Liver (tissue), 9 donors: ENCODE measurements around the gene TAS2R41. TPM values are rescaled to one million over a fixed set of nuclear protein-coding genes. Genes with fewer than 3 reads are reported as not detected.

Experiments used
- DNase-seq: peaks from one replicate; pipeline ENCODE4 v3.0.0-alpha.2; 2017; ENCODE audit warnings: low spot score
- H3K27ac ChIP-seq, 2 donors: one replicate each; pipeline ENCODE4 v1.7.0; 2013; ENCODE audit warnings: inconsistent platforms in 2 of 2, low read length in 2 of 2, control low read depth in 1 of 2, low read depth in 1 of 2, mild to moderate bottlenecking in 1 of 2
- H3K27me3 ChIP-seq, 4 donors: one replicate each; pipeline versions ENCODE4 v1.6.1 to v1.7.0; 2013; ENCODE audit warnings: low read length in 3 of 4, inconsistent platforms in 1 of 4, mild to moderate bottlenecking in 1 of 4, moderate library complexity in 1 of 4; ENCODE audit not compliant: control insufficient read depth in 4 of 4, insufficient read depth in 4 of 4
- H3K36me3 ChIP-seq, 4 donors: one replicate each; pipeline versions ENCODE4 v1.6.1 to v1.7.0; 2013; ENCODE audit warnings: low read length in 3 of 4, mild to moderate bottlenecking in 3 of 4, low read depth in 1 of 4, moderate library complexity in 1 of 4; ENCODE audit not compliant: control insufficient read depth in 4 of 4, insufficient read depth in 3 of 4
- H3K4me1 ChIP-seq, 4 donors: one replicate each; pipeline versions ENCODE4 v1.6.1 to v1.7.0; 2013; ENCODE audit warnings: low read length in 3 of 4, mild to moderate bottlenecking in 3 of 4, moderate library complexity in 1 of 4; ENCODE audit not compliant: control insufficient read depth in 4 of 4, insufficient read depth in 4 of 4
- H3K4me3 ChIP-seq, 3 donors: one replicate each; pipeline versions ENCODE4 v1.6.1 to v1.7.0; 2013; ENCODE audit warnings: low read length in 3 of 3, control low read depth in 1 of 3, low read depth in 1 of 3, mild to moderate bottlenecking in 1 of 3
- H3K9ac ChIP-seq, 2 donors: one replicate each; pipeline ENCODE4 v1.7.0; 2013; ENCODE audit warnings: low read length in 2 of 2, mild to moderate bottlenecking in 2 of 2, moderate library complexity in 2 of 2, control low read depth in 1 of 2, low read depth in 1 of 2
- H3K9me3 ChIP-seq, 4 donors: one replicate each; pipeline versions ENCODE4 v1.6.1 to v1.7.0; 2013; ENCODE audit warnings: low read length in 3 of 4; ENCODE audit not compliant: control insufficient read depth in 4 of 4
- ATF3 ChIP-seq: IDR thresholded peaks from 2 replicates; pipeline ENCODE4 v1.6.1; 2016; ENCODE audit warnings: antibody characterized with exemption
- CTCF ChIP-seq: fragments of 150-350 bp; IDR thresholded peaks from 2 replicates; pipeline ENCODE4 v1.5.1; 2017; ENCODE audit warnings: improper control_type of control experiment, low read depth, low read length; ENCODE audit not compliant: missing input control
- EGR1 ChIP-seq, 2 donors: IDR thresholded peaks; 2 replicates each; pipeline ENCODE4 v1.6.1; 2016 to 2018; ENCODE audit warnings: antibody characterized with exemption in 2 of 2, low read depth in 2 of 2
- FOXA1 ChIP-seq: IDR thresholded peaks from 2 replicates; pipeline ENCODE4 v1.6.1; 2016; ENCODE audit warnings: antibody characterized with exemption
- FOXA2 ChIP-seq: IDR thresholded peaks from 2 replicates; pipeline ENCODE4 v1.6.1; 2016; ENCODE audit warnings: antibody characterized with exemption
- GABPA ChIP-seq, 2 donors: IDR thresholded peaks in 1 of 2; conservative IDR thresholded peaks in 1 of 2; 2 replicates each; pipeline ENCODE4 v1.6.1; 2016; ENCODE audit warnings: antibody characterized with exemption in 2 of 2, mild to moderate bottlenecking in 1 of 2, moderate library complexity in 1 of 2
- HNF4G ChIP-seq: IDR thresholded peaks from 2 replicates; pipeline ENCODE4 v1.6.1; 2016; ENCODE audit warnings: antibody characterized with exemption
- JUND ChIP-seq, 2 donors: IDR thresholded peaks; 2 replicates each; pipeline ENCODE4 v1.6.1; 2016; ENCODE audit warnings: antibody characterized with exemption in 2 of 2
- MAX ChIP-seq: IDR thresholded peaks from 2 replicates; pipeline ENCODE4 v1.6.1; 2016; ENCODE audit warnings: antibody characterized with exemption
- NR2F2 ChIP-seq: IDR thresholded peaks from 2 replicates; pipeline ENCODE4 v1.6.1; 2016; ENCODE audit warnings: antibody characterized with exemption
- RAD21 ChIP-seq, 2 donors: IDR thresholded peaks; 2 replicates each; pipeline ENCODE4 v1.6.1; 2016; ENCODE audit warnings: antibody characterized with exemption in 2 of 2, mild to moderate bottlenecking in 2 of 2
- REST ChIP-seq: IDR thresholded peaks from 2 replicates; pipeline ENCODE4 v1.6.1; 2016; ENCODE audit warnings: antibody characterized with exemption, mild to moderate bottlenecking
- RXRA ChIP-seq, 2 donors: IDR thresholded peaks; 2 replicates each; pipeline ENCODE4 v1.6.1; 2017 to 2018; ENCODE audit warnings: antibody characterized with exemption in 2 of 2, mild to moderate bottlenecking in 1 of 2
- SP1 ChIP-seq: IDR thresholded peaks from 2 replicates; pipeline ENCODE4 v1.6.1; 2018; ENCODE audit warnings: antibody characterized with exemption, mild to moderate bottlenecking
- YY1 ChIP-seq: IDR thresholded peaks from 2 replicates; pipeline ENCODE4 v1.6.1; 2016; ENCODE audit warnings: antibody characterized with exemption, mild to moderate bottlenecking
- WGBS: extraction: QIAGEN DNeasy Blood & Tissue Kit; methylation state at CpG from one replicate; pipeline ENCODE4 v1.1.7; 2013; 5-methylcytosine and 5-hydroxymethylcytosine counted together
- polyA plus RNA-seq, 2 donors: library from polyadenylated mRNA; stranded (reverse) in 1 of 2; unstranded in 1 of 2; fragments of 200-250 nt in 1 of 2; fragments of >200 nt in 1 of 2; fragmentation: Nextera tagmentation in 1 of 2; extraction: Ambion mirVana in 1 of 2; gene quantifications; one replicate each; pipeline versions ENCODE4 v1.2.1 to v1.2.3, GENCODE V29; 2013 to 2015
- total RNA-seq, 2 donors: library from RNA; depleted of rRNA; stranded (reverse); fragments of >200 nt; gene quantifications; one replicate each; pipeline ENCODE4 v1.2.3, GENCODE V29; 2014
- TF ChIP-seq, protein P1 (sequence below): IDR thresholded peaks from 2 replicates; pipeline ENCODE4 v1.6.1; 2016; ENCODE audit warnings: antibody characterized with exemption
- donor health status: healthy.
- donor health status: healthy.
- donor health status: healthy.
- donor health status: healthy.
- donor health status: healthy.

The TAS2R41 gene
- total and polyA plus RNA-seq, 4 donors: 0.25 TPM; not detected in 3

DNA sequence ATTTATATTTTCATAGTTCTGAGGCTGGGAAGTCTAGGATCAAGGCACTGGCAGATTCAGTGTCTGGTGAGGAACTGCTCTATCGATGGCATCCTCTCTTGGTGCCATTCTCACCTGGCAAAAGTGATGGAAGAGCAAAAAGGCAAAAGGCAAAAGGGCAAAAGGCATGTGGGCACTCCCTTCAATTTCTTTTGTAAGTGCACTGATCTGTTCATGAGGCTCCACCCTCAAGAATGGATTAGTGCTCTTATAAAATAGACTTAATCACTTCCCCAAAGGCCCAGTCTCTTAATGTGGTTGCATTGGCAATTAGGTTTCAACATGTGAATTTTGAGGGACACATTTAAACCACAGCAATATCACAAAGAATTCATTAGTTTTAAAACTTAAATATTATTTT, 18.3 kb upstream of the TAS2R41 start:
- H3K27me3 ChIP-seq: no peaks in the 10 kb centered on the region
- H3K4me3 ChIP-seq: no peak overlapping the region
- no peaks in the 10 kb centered on the region for H3K4me1 ChIP-seq
- H3K9me3 ChIP-seq: no peaks in the 10 kb centered on the region
- 84% methylated on average over 1 of the region's 1 CpG for WGBS
- DNase-seq: no peak
- H3K9ac ChIP-seq: no peak overlapping the region
- H3K27ac ChIP-seq: no peak overlapping the region
- no peak for TF ChIP-seq MAX
- TF ChIP-seq CTCF: no peak
- no peak for TF ChIP-seq FOXA2
- TF ChIP-seq REST: no peak
- no peak for TF ChIP-seq JUND (IDR thresholded peaks at IDR 0.05)
- no peak for TF ChIP-seq RXRA (IDR thresholded peaks at IDR 0.05)
- no peak for TF ChIP-seq EGR1 (IDR thresholded peaks at IDR 0.05; ENCODE audit: low read depth in 2 of 2)
- TF ChIP-seq RAD21 (IDR thresholded peaks at IDR 0.05): no peak
- TF ChIP-seq SP1: no peak
- TF ChIP-seq, protein P1, sequence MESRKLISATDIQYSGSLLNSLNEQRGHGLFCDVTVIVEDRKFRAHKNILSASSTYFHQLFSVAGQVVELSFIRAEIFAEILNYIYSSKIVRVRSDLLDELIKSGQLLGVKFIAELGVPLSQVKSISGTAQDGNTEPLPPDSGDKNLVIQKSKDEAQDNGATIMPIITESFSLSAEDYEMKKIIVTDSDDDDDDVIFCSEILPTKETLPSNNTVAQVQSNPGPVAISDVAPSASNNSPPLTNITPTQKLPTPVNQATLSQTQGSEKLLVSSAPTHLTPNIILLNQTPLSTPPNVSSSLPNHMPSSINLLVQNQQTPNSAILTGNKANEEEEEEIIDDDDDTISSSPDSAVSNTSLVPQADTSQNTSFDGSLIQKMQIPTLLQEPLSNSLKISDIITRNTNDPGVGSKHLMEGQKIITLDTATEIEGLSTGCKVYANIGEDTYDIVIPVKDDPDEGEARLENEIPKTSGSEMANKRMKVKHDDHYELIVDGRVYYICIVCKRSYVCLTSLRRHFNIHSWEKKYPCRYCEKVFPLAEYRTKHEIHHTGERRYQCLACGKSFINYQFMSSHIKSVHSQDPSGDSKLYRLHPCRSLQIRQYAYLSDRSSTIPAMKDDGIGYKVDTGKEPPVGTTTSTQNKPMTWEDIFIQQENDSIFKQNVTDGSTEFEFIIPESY: no peak
- no peak for TF ChIP-seq ATF3
- TF ChIP-seq HNF4G: no peak
- TF ChIP-seq YY1: no peak
- TF ChIP-seq NR2F2: no peak
- no peaks in the 10 kb centered on the region for H3K36me3 ChIP-seq

DNA sequence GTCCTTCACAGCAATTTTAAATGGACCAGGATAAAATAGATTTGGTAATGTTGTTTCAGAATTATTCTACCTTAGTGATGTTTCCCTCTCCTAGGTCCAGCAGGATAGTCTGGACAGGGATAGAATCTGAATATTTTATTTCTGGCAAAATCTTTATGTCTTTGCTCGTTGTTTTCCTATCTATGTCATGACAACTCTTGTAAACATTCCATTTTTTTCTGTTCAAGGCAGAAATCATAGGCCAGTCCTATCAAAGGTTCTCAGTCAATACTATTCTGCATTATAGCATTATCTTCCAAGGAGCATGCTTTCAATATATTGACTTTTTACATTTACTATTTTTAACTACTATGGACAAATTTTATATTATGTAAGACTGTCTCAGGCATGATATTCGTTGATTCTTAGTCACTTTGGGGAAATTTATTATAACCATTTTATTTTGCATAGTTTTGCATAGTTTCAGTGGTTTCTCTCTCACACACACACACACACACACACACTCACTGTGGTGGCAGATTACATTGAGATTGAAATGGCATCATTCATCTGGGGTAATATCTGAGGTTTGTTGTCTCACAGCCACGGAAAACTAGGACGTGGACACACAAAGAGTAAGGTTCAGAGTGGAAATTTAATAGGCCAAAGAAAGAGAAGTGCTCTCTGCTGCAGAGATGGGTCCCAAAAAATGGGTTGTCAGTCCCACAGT, 17.2 kb upstream of the TAS2R41 start:
- no peak overlapping the region for H3K27ac ChIP-seq
- H3K27me3 ChIP-seq: no peaks in the 10 kb centered on the region
- no peaks in the 10 kb centered on the region for H3K9me3 ChIP-seq
- DNase-seq: no peak
- H3K36me3 ChIP-seq: no peaks in the 10 kb centered on the region
- WGBS: 80% methylated on average over 4 of the region's 4 CpGs
- H3K9ac ChIP-seq: no peak overlapping the region
- no peak overlapping the region for H3K4me3 ChIP-seq
- H3K4me1 ChIP-seq: no peaks in the 10 kb centered on the region
- TF ChIP-seq RAD21 (IDR thresholded peaks at IDR 0.05) (no peak), HNF4G (no peak), MAX (no peak), GABPA (IDR thresholded peaks at IDR 0.05 in 1 of 2, conservative IDR thresholded peaks at IDR 0.05 in 1 of 2) (no peak), YY1 (no peak), FOXA1 (no peak), NR2F2 (no peak), RXRA (IDR thresholded peaks at IDR 0.05) (no peak), CTCF (no peak), FOXA2 (no peak), REST (no peak)
